Activated CD4-positive, alpha-beta T cell treated with anti-CD3 and anti-CD28 coated beads for 24 hours (primary cell): Measurements from ENCODE around the gene C1orf105.
"Not testable (repeated sequence)": the region's sequence is repeated elsewhere in the genome, so short reads cannot be mapped to it uniquely, and the experiment has no call there.

Experiments
- DNase-seq, 2 donors: peaks; one replicate each; pipeline ENCODE4 v3.0.0-alpha.2; 2020; ENCODE audit warnings: low read depth in 2 of 2

The C1orf105 gene

DNA sequence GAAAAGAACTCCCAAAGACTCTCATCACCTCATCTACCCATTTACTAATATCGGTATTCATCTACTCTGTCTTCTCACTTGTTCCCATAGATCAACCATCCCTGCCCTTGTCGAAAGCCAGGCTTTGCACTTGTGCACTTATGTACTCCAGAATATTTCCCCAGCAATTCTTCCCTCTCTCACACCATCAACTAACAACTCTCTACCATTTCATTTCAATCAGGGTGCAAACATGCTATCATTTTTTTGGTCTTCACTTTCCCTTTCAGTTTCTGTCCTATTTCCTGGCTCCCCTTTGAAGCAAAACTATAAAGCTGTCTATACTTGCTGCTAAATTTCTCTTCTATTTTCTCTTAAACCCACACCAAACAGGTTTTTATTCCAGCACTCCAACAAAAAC, 6.7 kb downstream of the C1orf105 start:
- no peak for DNase-seq

DNA sequence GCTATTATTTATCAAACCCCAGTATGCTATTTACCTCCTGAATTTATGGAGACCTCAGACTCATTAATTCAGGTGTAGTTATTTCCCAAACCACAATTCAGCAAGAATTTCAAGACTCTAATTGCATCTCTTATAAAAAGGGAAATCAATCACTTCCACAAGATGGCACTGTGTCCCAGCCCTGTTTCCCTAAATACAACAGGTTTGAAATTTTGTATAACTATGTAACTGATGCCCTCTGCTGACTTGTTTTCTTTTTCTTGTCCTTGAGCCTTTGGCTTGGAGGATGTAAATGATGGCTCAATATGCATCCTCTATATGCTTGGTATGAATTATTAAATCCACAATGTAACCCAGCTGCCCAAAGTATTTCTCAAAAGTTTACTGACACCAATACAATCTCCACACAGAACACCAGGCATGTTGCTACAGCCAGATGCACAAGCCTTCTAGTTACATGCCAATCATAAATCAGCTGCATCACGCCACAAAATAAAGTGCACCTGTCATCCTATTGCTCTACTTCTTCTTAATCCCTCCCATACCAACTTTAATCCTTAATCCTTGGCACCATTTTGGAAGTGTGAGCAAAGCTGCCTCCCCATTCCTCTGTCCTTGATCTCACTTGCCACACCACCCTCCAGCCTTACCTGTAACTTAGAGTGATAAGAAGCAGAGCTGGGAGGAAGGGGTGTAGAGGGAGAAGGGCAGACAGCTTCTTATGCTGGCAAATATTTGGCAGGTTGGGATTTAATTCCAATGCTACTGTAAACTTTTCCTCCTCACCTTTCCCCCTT, 9.0 kb downstream of the C1orf105 start:
- peak in 1 of 2 donors; percentile 10 for DNase-seq

DNA sequence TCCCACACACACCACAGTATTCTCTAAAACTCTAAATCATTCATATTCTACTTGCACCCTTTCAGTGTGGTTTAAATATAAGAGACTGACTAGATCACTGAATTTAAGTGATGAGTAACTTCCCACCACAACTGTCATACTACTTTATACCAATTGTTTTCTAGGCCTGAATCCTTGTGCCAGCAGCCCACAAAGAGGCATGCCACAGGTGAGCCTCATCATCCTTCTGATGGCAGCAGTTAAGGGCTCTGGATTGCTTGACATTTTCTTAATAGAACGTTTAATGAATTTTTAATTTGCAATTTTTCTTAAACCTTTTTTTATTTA, 9.6 kb downstream of the C1orf105 start:
- DNase-seq: no peak

DNA sequence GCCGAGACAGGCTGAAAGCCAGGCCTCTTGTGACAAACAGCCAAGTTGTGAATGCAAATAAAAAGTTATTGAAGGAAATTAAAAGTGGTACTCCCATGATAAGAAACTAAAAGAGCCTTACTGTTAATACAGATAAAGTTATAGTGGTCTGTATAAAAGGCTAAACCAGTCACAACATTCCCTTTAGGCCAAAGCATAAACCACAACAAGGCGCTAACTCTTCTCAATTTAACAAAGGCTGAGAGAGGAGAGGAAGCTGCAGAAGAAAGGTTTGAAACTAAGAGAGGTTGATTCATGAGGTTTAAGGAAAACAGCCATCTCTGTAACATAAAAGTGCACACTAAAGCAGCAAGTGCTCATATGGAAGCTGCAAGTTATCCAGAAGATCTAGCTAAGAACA, 10.7 kb downstream of the C1orf105 start:
- DNase-seq: no peak

DNA sequence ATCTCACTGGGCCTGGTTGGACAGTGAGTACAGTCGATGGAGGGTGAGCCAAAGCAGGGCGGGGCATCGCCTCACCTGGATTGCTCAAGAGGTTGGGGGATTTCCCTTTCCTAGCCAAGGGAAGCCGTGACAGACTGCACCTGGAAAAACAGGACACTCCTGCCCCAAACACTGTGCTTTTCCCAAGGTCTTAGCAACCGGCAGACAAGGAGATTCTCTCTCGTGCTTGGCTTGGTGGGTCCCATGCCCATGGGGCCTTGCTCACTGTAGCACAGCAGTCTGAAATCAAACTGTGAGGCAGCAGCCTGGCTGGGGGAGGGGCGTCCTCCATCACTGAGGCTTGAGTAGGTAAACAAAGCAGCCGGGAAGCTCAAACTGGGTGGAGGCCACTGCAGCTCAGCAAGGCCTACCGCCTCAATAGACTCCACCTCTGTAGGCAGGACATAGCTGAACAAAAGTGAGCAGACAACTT, 11.3 kb downstream of the C1orf105 start:
- DNase-seq: no peak

DNA sequence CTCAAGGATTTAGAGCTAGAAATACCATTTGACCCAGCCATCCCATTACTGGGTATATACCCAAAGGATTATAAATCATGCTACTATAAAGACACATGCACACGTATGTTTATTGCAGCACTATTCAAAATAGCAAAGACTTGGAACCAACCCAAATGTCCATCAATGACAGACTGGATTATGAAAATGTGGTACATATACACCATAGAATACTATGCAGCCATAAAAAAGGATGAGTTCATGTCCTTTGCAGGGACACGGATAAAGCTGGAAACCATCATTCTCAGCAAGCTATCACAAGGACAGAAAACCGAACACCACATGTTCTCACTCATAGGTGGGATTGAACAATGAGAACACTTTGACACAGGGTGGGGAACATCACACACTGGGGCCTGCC, 16.7 kb downstream of the C1orf105 start:
- not testable (repeated sequence) for DNase-seq

DNA sequence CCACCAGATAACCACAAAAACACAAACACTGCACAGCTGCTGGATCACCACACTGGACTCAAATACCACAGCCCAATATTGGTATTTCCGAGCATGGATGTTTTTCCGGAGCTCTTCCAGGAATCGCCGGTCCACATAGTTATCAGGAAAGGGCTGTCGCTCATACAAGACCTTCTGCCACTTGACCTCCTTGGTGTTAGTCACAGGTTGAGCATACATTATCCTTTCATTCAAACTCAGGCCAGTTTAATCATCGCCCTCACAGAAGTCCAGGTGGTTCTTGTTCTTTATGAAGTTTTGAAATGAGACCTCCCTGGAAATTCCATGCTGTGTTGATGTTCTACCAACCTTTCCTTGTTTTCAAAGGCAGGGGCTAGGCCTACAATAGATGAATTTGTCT, 21.9 kb downstream of the C1orf105 start:
- DNase-seq: no peak

DNA sequence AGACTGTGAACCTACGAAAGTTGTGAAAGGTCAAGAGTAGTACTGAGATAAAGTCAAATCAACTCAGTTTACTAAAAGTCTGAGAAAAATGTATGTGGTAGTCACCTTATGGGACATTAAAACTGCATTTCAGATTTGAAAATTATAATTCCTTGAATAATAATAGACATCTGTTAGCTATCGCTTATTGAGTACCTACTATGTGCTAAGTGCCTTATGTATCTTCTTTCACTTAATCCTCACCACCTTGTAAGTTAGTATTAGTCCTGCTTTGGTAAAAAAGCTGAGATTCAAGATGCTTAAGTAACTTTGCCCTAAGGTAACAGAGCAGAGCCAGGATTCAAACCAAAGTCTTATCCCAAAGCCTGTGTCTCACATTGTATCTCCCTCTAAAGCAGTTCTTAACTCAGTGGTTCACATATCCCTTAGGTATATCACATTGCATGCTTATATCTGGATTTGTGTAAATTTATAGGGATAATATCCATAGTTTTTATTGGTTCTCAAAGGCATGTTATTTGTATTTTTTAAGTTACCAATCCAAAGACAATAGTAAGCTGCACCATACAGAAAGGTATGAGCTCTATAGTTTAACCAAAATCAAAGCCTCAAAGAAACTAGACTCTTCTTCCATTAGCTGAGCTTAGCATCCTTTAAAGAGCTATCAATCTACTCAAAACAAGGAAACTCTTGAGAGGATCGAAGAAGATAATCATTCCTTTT, 22.5 kb downstream of the C1orf105 start:
- no peak for DNase-seq

DNA sequence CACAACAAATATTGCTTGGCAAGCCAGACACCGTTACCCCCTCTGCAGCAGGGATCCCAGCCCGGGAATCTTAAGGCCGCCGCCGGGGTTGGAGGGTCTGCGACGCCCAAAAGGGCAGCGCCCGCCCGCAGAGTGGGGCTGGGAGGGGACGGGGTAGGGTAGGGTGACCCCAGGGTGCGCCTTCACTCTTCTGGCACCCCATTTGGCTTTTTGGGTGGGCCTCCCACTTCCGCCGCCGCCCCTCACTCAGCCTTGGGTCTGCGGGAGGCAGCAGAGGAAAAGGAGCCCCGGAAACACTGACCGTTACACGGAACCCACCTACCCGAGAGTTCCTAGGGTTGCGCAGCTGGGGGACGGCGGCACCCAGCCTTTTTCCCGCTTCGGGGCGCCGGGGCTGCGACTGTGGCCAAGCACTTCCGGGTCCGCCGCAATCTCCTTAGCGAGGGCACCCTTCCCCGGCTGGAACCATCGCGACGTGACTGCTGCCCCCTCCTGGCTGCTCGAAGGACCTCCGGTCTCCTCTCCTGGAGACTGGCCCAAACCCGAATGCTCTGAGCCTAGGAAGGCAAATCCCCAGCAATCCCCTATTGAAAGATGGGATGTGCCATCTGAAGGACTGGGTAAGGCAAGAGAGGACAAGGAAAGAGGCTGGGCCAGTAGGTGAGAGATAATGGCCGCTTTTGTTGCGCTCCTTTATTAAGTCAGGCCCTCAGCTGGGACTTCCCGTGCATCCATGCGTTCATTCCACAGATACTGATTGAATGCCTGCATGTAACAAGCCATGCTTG, 23.4 kb downstream of the C1orf105 start, which contains the start of gene PIGC:
Gene PIGC, minus strand, starts transcription at position 404 of the 788 bp plus-strand sequence. CDS start 1,447 bp downstream, outside the sequence.
- DNase-seq: peak; percentile 90 to 94

DNA sequence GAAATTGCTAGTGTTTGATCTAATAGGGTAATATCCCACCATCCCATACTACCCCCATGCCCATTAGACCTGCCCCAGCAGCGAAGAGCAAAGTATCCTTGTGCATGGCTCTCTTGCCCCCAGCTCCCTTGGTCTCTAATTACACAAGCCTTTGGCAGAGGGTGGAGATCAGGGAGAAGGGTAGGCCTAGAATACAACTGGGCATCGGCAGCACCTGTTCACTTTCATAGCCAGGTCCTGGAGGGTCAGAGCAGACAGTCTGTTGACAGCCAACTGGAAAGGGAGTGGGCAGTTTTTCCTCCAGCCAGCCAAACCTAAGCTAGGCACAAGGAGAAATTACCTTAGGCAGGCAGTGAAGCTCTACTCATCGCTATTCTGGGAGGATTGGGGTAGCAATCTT, 26.1 kb downstream of the C1orf105 start:
- no peak for DNase-seq

DNA sequence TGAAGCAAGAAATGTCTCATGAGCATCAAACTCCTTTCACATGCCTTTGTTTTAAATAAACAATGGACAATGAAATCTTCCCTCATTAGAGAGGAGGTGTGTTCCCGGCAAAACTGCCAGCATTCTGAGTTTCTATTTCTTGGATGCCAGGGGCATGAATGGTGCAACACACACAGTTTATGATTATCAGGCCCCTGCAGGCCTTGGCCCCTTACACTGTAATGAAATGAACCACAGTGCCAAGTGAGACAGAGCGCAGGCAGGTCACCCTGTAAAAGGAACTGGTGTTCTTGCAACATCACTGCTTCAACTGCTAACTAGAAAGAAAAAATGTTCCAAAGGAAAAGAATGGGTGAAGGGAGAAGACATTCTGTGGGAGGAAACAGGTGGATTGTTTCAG, 27.2 kb downstream of the C1orf105 start:
- no peak for DNase-seq

DNA sequence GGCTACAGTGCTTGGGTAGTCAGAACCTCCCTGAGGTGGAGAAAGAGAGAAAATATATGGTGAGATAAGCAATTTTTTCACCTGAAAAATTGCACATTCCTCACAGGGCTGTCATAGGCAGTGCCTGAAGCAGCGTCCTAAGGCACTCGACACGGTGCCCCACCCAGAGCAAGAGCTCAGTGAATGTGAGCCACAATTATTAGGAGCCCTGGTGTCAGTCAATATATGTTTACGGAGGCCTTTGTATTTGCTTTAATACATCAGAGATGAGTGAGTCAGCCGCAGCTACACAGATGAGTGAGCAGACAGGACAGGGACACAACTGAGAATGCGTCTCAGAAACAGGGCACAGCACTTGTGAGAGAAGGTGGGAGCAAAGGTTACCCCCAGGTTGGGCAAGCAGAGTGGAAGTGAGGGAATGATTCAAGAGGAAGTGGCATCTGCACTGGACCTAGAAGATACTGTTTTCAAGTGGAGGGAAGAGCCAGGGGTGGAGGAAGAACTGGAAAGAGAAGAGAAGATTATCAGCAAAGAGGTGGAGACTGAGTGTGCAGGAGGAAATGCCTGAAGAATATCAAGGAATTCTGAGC, 28.6 kb downstream of the C1orf105 start:
- no peak for DNase-seq

DNA sequence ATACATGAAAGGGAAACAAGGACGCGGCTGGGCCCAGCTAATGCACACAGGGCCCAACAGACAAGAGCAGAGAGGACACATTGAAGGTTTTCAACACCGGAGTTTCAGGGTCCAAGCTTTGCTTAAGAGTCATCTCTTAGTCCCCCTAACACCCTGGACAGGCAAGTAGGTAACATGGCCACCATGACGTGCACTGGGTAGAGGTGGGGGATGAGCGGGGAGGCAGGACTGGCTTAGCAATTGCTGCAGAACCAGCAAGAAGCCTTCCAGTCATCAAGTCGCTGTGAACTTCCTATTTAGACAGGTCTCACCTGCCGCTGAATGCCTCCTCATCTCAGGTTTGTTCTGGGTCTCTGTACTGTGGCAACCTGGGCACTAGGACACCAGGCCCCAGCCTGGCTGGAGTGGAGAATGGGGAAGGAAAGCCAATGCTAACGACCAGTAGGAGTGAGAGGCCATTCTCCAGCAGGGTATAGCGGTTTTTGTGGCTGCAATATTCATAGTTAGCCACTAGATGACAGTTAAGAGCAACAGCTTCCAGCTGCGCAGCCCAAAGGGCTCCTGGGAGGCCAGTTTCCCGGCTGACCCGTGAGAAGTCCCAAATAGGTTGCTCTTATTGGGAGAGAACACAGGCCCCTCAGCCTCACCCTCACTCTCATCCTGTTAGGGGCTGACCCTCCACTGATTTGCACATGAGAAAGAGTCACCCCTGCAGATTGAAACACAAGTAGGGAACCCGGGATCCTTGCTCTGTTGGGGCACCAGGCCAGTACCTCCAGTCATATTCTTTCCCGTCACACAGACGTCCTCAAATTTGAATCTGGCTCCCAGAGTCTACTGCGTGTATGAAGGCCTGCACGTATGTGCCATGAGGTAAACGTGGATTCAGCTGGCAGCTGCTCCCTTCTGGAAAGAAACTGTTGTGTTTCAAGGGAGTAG, 29.4 kb downstream of the C1orf105 start:
- no peak for DNase-seq

DNA sequence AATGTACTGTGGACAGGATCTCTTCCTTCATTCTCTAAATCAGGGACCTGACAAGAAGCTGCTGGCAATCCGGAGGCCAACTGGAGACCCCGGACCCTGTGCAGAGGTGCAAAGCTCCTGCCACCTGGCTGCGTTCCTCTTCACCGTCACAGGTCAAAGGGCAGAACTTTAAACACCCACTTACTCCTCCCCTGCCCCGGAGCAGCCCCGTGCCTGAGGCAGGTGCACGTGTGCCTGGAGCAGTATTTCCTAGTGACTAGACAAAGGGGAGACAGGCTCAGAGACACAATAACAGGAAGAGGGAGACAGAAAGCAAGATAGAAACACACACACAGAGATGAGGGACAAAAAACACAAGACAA, 30.0 kb downstream of the C1orf105 start:
- DNase-seq: no peak

DNA sequence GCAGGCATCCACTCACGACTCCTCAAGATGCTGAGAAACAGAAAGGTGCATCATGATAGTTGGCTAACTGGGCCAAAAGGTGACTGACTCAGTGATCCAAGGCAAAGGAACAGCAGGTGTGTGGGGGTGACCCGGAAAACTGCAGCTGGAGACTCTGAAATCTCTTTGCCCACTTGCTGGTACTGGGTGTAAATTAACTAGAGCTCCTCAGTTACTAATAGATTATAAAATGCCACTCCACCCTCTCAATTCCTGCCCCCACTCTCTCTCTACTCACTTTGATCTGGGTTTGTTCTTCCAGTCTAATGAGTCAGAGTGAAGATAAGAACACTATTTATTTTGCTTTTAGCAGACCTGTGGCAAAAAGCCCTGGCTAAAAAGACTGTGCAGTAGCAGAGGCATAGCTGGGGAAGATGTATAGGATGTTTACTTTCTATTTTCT, 30.5 kb downstream of the C1orf105 start:
- DNase-seq: no peak

DNA sequence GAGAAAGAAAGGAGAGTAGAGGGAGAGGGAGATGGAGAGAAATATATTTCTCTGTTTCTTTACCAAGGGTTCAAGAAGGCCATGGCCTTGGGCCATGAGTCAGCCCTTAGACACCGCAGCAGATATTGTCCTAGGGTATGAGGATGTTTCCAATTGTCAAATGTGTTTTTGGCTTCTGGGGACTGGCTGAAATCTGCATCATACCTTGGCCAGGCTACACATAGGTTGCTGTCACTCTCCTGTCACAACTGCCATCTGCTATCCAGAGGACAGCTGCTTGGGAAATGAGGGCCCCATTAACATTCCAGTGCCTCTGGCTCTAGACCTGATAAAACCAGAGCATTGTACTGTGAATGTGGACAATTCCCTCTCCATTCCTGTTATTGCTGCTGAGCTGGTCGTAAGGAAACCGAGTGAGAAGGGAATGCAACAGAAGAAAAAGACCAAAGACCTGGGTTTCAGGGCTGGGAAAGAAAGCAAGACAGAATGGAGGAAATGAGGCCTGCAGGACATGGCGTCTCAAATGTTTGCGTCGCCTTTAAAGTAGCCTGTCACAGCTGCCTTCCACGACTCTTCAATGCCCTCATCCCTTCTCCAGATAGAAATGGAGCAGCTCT, 32.2 kb downstream of the C1orf105 start:
- no peak for DNase-seq

DNA sequence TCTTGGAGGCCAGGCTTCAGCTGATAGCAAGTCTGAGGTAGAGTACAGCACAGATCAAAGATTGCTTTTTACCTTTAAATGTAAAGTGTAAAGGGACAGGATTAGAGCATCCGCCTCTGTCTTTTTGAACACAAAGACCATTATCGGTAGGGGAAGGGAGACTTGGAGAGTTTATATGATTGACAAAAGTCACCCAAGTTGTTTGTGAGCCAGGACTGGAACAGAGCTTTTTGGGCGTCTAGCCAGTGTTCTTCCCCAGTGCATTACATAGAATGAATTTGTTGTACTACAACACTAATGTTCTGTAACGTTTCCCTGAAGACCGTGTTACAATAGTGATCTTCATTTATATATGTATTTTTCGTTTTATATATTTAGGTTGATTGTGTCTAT, 32.7 kb downstream of the C1orf105 start:
- DNase-seq: no peak

DNA sequence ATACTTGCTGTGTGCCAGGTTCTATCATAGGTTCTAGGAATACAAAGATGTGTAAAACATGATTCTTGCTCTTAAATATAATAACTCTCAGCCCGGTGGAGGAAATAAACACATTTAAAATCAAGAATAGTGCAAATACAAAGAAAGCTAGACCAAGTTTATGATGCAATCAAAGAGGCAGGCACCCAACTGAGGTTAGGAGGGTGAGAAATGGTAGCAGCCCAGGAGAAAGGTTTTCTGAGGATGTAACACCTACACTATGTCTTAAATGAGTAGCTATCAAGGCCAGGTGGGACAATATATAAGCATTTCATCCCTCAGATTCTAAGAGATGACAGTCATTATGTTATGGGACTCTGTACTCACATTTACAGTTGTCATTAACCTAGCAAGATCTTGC, 33.1 kb downstream of the C1orf105 start:
- no peak for DNase-seq

DNA sequence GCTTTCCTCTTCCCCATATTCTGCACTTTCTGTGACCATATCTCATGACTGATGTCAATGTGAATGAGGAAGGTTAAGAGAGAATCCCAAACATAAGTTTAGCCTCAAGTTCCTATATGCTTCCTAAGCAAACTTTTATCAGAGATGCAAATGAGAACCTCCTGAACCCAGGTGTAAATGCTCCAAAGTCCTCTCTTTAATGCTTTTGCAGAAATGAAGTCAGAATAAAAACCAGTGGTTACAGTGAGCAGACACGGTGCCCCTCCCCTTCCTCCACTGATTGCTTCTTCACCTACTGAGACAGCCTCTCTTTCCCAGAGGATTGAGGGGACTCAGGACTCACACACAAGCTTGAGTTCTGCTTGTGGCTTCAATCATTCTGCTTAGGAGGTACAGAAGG, 35.0 kb downstream of the C1orf105 start:
- DNase-seq: no peak

DNA sequence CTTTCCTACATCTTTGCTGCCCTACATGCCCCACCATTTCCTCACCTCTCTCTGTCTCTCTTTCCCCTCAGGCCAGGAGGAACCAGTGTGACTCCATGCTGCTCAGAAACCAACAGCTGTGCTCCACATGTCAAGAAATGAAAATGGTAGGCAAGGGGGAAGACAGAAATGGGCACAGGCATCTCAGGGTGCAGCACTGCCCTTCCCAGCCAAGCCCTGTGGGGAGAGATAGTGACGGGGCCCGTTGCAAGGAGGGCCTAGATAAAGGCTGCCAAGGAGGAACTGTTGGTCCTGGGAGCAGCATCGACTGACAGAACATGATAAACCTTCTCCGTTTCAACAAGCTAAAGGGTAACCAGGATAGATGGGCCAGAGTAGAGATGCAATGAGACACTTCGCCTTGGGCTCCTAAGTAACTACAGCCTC, 35.9 kb downstream of the C1orf105 start:
- no peak for DNase-seq
